H1 (cell line): ENCODE measurements around the gene NOL4L. TPM values are rescaled to one million over a fixed set of nuclear protein-coding genes. Genes with fewer than 3 reads are reported as not detected.

Source experiments
- CTCF ChIA-PET: fragments of 300-600 bp; sonication (Branson Sonifier 250); formaldehyde crosslinking; loops from one replicate; lab custom pipeline; 2021; ENCODE audit not compliant: partially characterized antibody; lab: Charles Lee
- POLR2A ChIA-PET: fragments of 300-600 bp; sonication (Branson Sonifier 250); formaldehyde crosslinking; loops from one replicate; lab custom pipeline; 2021; ENCODE audit warnings: inconsistent platforms; ENCODE audit not compliant: partially characterized antibody; lab: Charles Lee
- DNase-seq, 2 experiments: peaks; one replicate each; pipeline versions ENCODE4 v3.0.0 to v3.0.0-alpha.2; 2010 to 2022; ENCODE audit warnings: low spot score in 2 of 2, low read depth in 1 of 2, mixed read lengths in 1 of 2
- FAIRE-seq: peaks from 2 replicates; lab custom pipeline; 2011; peaks lifted over from hg19 to GRCh38; lab: Jason Lieb, UNC
- H2AFZ ChIP-seq: 2 replicates; pipeline ENCODE4 v1.8.1; 2012; ENCODE audit warnings: low read length, inconsistent platforms
- H2AK5ac ChIP-seq: 2 replicates; pipeline ENCODE4 v1.6.1; 2013; ENCODE audit warnings: low read depth, low read length
- H2BK120ac ChIP-seq: replicated peaks from 2 replicates; pipeline ENCODE3; 2013; ENCODE audit warnings: low read depth, low read length, inconsistent platforms
- H2BK12ac ChIP-seq: 2 replicates; pipeline ENCODE4 v1.6.1; 2013; ENCODE audit warnings: low read depth, low read length
- H2BK15ac ChIP-seq: 2 replicates; pipeline ENCODE4 v1.6.1; 2013; ENCODE audit warnings: low read length
- H2BK20ac ChIP-seq: 2 replicates; pipeline ENCODE4 v1.6.1; 2013; ENCODE audit warnings: low read length
- H2BK5ac ChIP-seq: 2 replicates; pipeline ENCODE4 v1.6.1; 2013; ENCODE audit warnings: low read depth, low read length
- H3K14ac ChIP-seq: 2 replicates; pipeline ENCODE4 v1.6.1; 2013; ENCODE audit warnings: inconsistent platforms; ENCODE audit not compliant: insufficient read length
- H3K18ac ChIP-seq: 2 replicates; pipeline ENCODE4 v1.6.1; 2013; ENCODE audit warnings: low read length; ENCODE audit errors: extremely low read depth
- H3K23ac ChIP-seq: 2 replicates; pipeline ENCODE4 v1.6.1; 2013; ENCODE audit warnings: inconsistent platforms; ENCODE audit not compliant: insufficient read length
- H3K23me2 ChIP-seq: 2 replicates; pipeline ENCODE4 v1.6.1; 2013; ENCODE audit warnings: low read depth, low read length
- H3K27ac ChIP-seq: 2 replicates; pipeline ENCODE4 v1.6.1; 2011; ENCODE audit warnings: low read depth, low read length, inconsistent platforms
- H3K27me3 ChIP-seq, 4 experiments: replicated peaks in 1 of 4; 1 replicate in 1 of 4; 2 replicates in 3 of 4; pipeline versions ENCODE4 v1.6.1 to v1.8.1; 2011 to 2013; ENCODE audit warnings: low read length in 3 of 4, mild to moderate bottlenecking in 3 of 4, inconsistent platforms in 2 of 4, mixed read lengths in 2 of 4, moderate library complexity in 1 of 4; ENCODE audit not compliant: control insufficient read depth in 3 of 4, insufficient read depth in 3 of 4; ENCODE audit errors: extremely low read depth in 1 of 4
- H3K36me3 ChIP-seq, 4 experiments: 2 replicates each; pipeline versions ENCODE4 v1.6.1 to v1.8.1; 2011 to 2013; ENCODE audit warnings: mild to moderate bottlenecking in 4 of 4, low read length in 3 of 4, moderate library complexity in 2 of 4, control low read depth in 1 of 4, inconsistent platforms in 1 of 4; ENCODE audit not compliant: insufficient read depth in 4 of 4, control insufficient read depth in 2 of 4
- H3K4ac ChIP-seq: replicated peaks from 2 replicates; pipeline ENCODE3; 2013; ENCODE audit warnings: low read length, low read depth, mixed read lengths, inconsistent platforms; ENCODE audit not compliant: insufficient read length
- H3K4me1 ChIP-seq, 4 experiments: replicated peaks in 1 of 4; 1 replicate in 1 of 4; 2 replicates in 3 of 4; pipeline versions ENCODE4 v1.6.1 to v1.8.1; 2011 to 2013; ENCODE audit warnings: low read length in 3 of 4, inconsistent platforms in 2 of 4, mixed read lengths in 1 of 4; ENCODE audit not compliant: insufficient read depth in 4 of 4, control insufficient read depth in 3 of 4
- H3K4me2 ChIP-seq, 2 experiments: 2 replicates each; pipeline versions ENCODE4 v1.6.1 to v1.8.1; 2011 to 2013; ENCODE audit warnings: low read depth in 2 of 2, low read length in 2 of 2, control low read depth in 1 of 2, inconsistent platforms in 1 of 2, mild to moderate bottlenecking in 1 of 2; ENCODE audit not compliant: insufficient read depth in 1 of 2
- H3K4me3 ChIP-seq, 4 experiments: fragments of 200-600, 300-600 bp in 1 of 4; sonication (generic), shearing (Covaris generic), sonication (Bioruptor Twin) in 1 of 4; 2 replicates each; pipeline versions ENCODE4 v1.5.1 to v1.8.1; 2011 to 2016; ENCODE audit warnings: low read length in 4 of 4, low read depth in 3 of 4, control low read depth in 2 of 4, inconsistent platforms in 2 of 4, mild to moderate bottlenecking in 2 of 4, mixed read lengths in 1 of 4, moderate library complexity in 1 of 4; ENCODE audit not compliant: insufficient read depth in 2 of 4; ENCODE audit errors: extremely low read depth in 1 of 4
- H3K56ac ChIP-seq: replicated peaks from 2 replicates; pipeline ENCODE3; 2013; ENCODE audit warnings: low read depth, mild to moderate bottlenecking, mixed read lengths, low read length, inconsistent platforms; ENCODE audit not compliant: insufficient read length
- H3K79me1 ChIP-seq: 2 replicates; pipeline ENCODE4 v1.6.1; 2013; ENCODE audit warnings: low read depth, low read length, control low read depth
- H3K79me2 ChIP-seq, 2 experiments: 2 replicates each; pipeline versions ENCODE4 v1.6.1 to v1.8.1; 2012 to 2013; ENCODE audit warnings: low read length in 2 of 2, mild to moderate bottlenecking in 2 of 2, inconsistent platforms in 1 of 2; ENCODE audit not compliant: insufficient read depth in 2 of 2, control insufficient read depth in 1 of 2
- H3K9ac ChIP-seq, 4 experiments: replicated peaks in 1 of 4; 1 replicate in 1 of 4; 2 replicates in 3 of 4; pipeline versions ENCODE4 v1.6.1 to v1.8.1; 2011 to 2013; ENCODE audit warnings: low read depth in 3 of 4, low read length in 3 of 4, control low read depth in 2 of 4, mild to moderate bottlenecking in 2 of 4, moderate library complexity in 2 of 4, inconsistent platforms in 1 of 4; ENCODE audit errors: extremely low read depth in 1 of 4
- H3K9me3 ChIP-seq, 2 experiments: 2 replicates each; pipeline versions ENCODE4 v1.6.1 to v1.8.1; 2012 to 2013; ENCODE audit warnings: mild to moderate bottlenecking in 2 of 2, moderate library complexity in 2 of 2, control low read depth in 1 of 2, inconsistent platforms in 1 of 2, low read depth in 1 of 2, low read length in 1 of 2, mixed read lengths in 1 of 2; ENCODE audit not compliant: insufficient read depth in 2 of 2
- H4K20me1 ChIP-seq, 2 experiments: replicated peaks in 1 of 2; 2 replicates each; pipeline versions ENCODE3 to v1.8.1; 2011 to 2013; ENCODE audit warnings: inconsistent platforms in 2 of 2, low read length in 2 of 2, mild to moderate bottlenecking in 1 of 2; ENCODE audit not compliant: insufficient read depth in 2 of 2, control insufficient read depth in 1 of 2
- H4K5ac ChIP-seq: 2 replicates; pipeline ENCODE4 v1.6.1; 2013; ENCODE audit warnings: low read length, low read depth, mixed read lengths, inconsistent platforms; ENCODE audit not compliant: insufficient read length
- H4K8ac ChIP-seq: 2 replicates; pipeline ENCODE4 v1.8.0; 2013; ENCODE audit warnings: mild to moderate bottlenecking, moderate library complexity, low read length, inconsistent platforms; ENCODE audit not compliant: insufficient read depth; ENCODE audit errors: extremely low read depth
- H4K91ac ChIP-seq: replicated peaks from 2 replicates; pipeline ENCODE3; 2013; ENCODE audit warnings: low read length, mixed read lengths, inconsistent platforms; ENCODE audit not compliant: insufficient read length
- BACH1 ChIP-seq: IDR thresholded peaks from 2 replicates; pipeline ENCODE4 v1.6.1; 2012; ENCODE audit warnings: low read length, improper control_type of control experiment
- CHD1 ChIP-seq: IDR thresholded peaks from 2 replicates; pipeline ENCODE4 v1.6.1; 2012; ENCODE audit warnings: low read depth, low read length, improper control_type of control experiment
- KDM1A ChIP-seq: fragments of 200-600, 300-600 bp; sonication (generic); IDR thresholded peaks from 2 replicates; pipeline ENCODE4 v1.7.1; 2016; ENCODE audit warnings: mild to moderate bottlenecking, low read length, borderline replicate concordance
- MAX ChIP-seq: IDR thresholded peaks from 2 replicates; pipeline ENCODE4 v1.6.1; 2012; ENCODE audit warnings: inconsistent platforms
- NANOG ChIP-seq: IDR thresholded peaks from 2 replicates; pipeline ENCODE4 v1.6.1; 2011; ENCODE audit warnings: low read length, low read depth, mild to moderate bottlenecking, inconsistent platforms; ENCODE audit not compliant: insufficient read depth, poor library complexity, severe bottlenecking
- NRF1 ChIP-seq: IDR thresholded peaks from 2 replicates; pipeline ENCODE4 v1.6.1; 2011; ENCODE audit warnings: mild to moderate bottlenecking, low read depth, low read length, improper control_type of control experiment
- POU5F1 ChIP-seq: IDR thresholded peaks from 2 replicates; pipeline ENCODE4 v1.6.1; 2011; ENCODE audit warnings: low read depth, mild to moderate bottlenecking, low read length, moderate library complexity
- RBBP5 ChIP-seq: IDR thresholded peaks from 2 replicates; pipeline ENCODE4 v1.7.1; 2012; ENCODE audit warnings: low read depth, mild to moderate bottlenecking, inconsistent platforms, low read length, moderate library complexity, borderline replicate concordance
- SRF ChIP-seq: IDR thresholded peaks from 2 replicates; pipeline ENCODE4 v1.6.1; 2011; ENCODE audit warnings: mild to moderate bottlenecking, low read depth, low read length, moderate library complexity
- SUZ12 ChIP-seq: fragments of 200-600 bp; sonication (generic); IDR thresholded peaks from 2 replicates; pipeline ENCODE4 v1.6.1; 2012; ENCODE audit warnings: mild to moderate bottlenecking, inconsistent platforms, low read length, moderate library complexity, mixed read lengths
- USF2 ChIP-seq: IDR thresholded peaks from 2 replicates; pipeline ENCODE4 v1.6.1; 2011; ENCODE audit warnings: low read length, improper control_type of control experiment
- WGBS, 2 experiments: shearing (Covaris generic) in 1 of 2; methylation state at CpG; one replicate each; pipeline versions ENCODE4 v1.1.6 to v1.1.7; 2013 to 2015; ENCODE audit warnings: low lambda C conversion rate in 2 of 2, mixed read lengths in 2 of 2, inconsistent platforms in 1 of 2, low coverage in 1 of 2, missing lambda C conversion rate in 1 of 2; ENCODE audit not compliant: insufficient replicate concordance in 2 of 2, insufficient coverage in 1 of 2, insufficient read length in 1 of 2; ENCODE audit errors: extremely low coverage in 1 of 2, missing lambda C conversion rate in 1 of 2; 5-methylcytosine and 5-hydroxymethylcytosine counted together
- polyA plus RNA-seq, 7 experiments: library from polyadenylated mRNA; depleted of rRNA in 3 of 7; stranded (reverse) in 5 of 7; unstranded in 2 of 7; fragments of >200 nt in 5 of 7; fragments of 200-250 nt in 2 of 7; gene quantifications; 1 replicate in 5 of 7; 2 replicates in 1 of 7; 4 replicates in 1 of 7; pipeline versions ENCODE4 v1.2.1 to v1.2.3, GENCODE V29; 2011 to 2013; ENCODE audit warnings: missing spikeins in 2 of 7, mixed read lengths in 2 of 7
- total RNA-seq: library from RNA; stranded (reverse); fragmentation: NEBNext Ultra II Directional; extraction: Animal tissue kit (Norgen Biotek cat#: 25700); gene quantifications from 2 replicates; pipeline ENCODE4 v1.2.1, GENCODE V29; 2021

The NOL4L gene
- total and polyA plus RNA-seq, 2 of the 8 experiments (the other 6 are each of a cell fraction or from before 2014, with no cell fraction given), result 15.3 to 23.7 TPM

- Histone ChIP-seq H3K27me3 (no peaks in the 10 kb centered on the region), H2BK120ac (no peak overlapping the region), H2BK5ac (no peak overlapping the region), H3K23me2 (no peaks in the 10 kb centered on the region), H3K4me3 (no peak overlapping the region), H3K14ac (no peak overlapping the region), H3K9me3 (no peaks in the 10 kb centered on the region), H4K20me1 (peaks cover 3 to 5% of the 10 kb centered on the region in 2 experiments), H3K56ac (no peak overlapping the region), H3K23ac (no peak overlapping the region), H2AFZ (no peak overlapping the region), H2BK20ac (peak overlapping the region; percentile 16; the same call in 1 of the 2 replicates), H2BK12ac (no peak overlapping the region), H4K5ac (no peak overlapping the region), H3K4ac (no peak overlapping the region), H3K79me2 (no peaks in the 10 kb centered on the region), H4K91ac (no peak overlapping the region), H3K9ac (no peak overlapping the region), H3K18ac (no peak overlapping the region), H3K4me2 (no peak overlapping the region), H3K79me1 (no peaks in the 10 kb centered on the region), H2AK5ac (no peak overlapping the region), H3K36me3 (no peaks in the 10 kb centered on the region), H3K27ac (no peak overlapping the region), H3K4me1 (peaks cover 3 to 27% (median 14%) of the 10 kb centered on the region in 4 experiments), H4K8ac (no peak overlapping the region), H2BK15ac (no peak overlapping the region)
- DNase-seq (no peak), FAIRE-seq (no peak)
- 86% methylated on average over 21 of the region's 21 CpGs; no CpG with 5 or more reads in 1 of the 2 experiments for WGBS, 2 experiments
- POLR2A ChIA-PET, result interaction anchor here (0.6 to 1.2 kb wide), 2 partner anchors 51 to 310 kb away, joined by 3 to 5 read pairs; no protein-coding TSS in a partner anchor
- CTCF ChIA-PET, result interaction anchor here (1.0 to 1.7 kb wide), 3 partner anchors 17 to 92 kb away, joined by 4 to 11 read pairs (median 4); no protein-coding TSS in a partner anchor
- TF ChIP-seq MAX (no peak), CHD1 (no peak), NANOG (no peak), SUZ12 (no peak), KDM1A (no peak), BACH1 (no peak), POU5F1 (no peak), SRF (no peak), USF2 (no peak), NRF1 (no peak), RBBP5 (no peak)
These were observed 25.3 kb downstream of the NOL4L start for GRCh38 chr20:32559753-32560380.
